ENCODE data around the gene FZD10.

DNA sequence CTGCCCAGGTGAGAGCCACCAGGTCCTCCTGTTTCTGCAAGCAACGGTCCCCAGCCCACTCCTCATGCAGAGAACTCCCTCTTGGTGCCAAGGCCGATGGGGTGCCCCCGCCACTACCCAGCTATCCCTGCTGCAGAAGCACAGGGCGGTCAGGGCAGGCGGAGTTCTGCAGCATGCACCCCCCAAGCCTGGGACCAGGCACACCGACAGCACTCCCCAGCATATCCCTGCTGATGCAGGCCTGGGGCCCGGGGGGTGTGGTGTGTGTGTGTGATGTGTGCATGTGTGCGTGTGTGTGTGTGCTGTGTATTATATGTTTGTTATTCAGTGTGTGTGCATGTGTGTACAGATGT is 27.7 kb upstream of the FZD10 start:
- no peak for TF ChIP-seq POLR2A (IDR thresholded peaks at IDR 0.05)
- TF ChIP-seq, protein P1, sequence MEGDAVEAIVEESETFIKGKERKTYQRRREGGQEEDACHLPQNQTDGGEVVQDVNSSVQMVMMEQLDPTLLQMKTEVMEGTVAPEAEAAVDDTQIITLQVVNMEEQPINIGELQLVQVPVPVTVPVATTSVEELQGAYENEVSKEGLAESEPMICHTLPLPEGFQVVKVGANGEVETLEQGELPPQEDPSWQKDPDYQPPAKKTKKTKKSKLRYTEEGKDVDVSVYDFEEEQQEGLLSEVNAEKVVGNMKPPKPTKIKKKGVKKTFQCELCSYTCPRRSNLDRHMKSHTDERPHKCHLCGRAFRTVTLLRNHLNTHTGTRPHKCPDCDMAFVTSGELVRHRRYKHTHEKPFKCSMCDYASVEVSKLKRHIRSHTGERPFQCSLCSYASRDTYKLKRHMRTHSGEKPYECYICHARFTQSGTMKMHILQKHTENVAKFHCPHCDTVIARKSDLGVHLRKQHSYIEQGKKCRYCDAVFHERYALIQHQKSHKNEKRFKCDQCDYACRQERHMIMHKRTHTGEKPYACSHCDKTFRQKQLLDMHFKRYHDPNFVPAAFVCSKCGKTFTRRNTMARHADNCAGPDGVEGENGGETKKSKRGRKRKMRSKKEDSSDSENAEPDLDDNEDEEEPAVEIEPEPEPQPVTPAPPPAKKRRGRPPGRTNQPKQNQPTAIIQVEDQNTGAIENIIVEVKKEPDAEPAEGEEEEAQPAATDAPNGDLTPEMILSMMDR (IDR thresholded peaks at IDR 0.05), result no peak

Measured in thyroid gland (tissue), 4 donors.